ENCODE data around the gene PRKN. TPM values are rescaled to one million over a fixed set of nuclear protein-coding genes. Genes with fewer than 3 reads are reported as not detected.

The PRKN gene
- total RNA-seq: 100 to 1,000 TPM in 1 of 4 donors, 1 to 10 TPM in 3; 5.2 to 121 (median 6.9) TPM

DNA sequence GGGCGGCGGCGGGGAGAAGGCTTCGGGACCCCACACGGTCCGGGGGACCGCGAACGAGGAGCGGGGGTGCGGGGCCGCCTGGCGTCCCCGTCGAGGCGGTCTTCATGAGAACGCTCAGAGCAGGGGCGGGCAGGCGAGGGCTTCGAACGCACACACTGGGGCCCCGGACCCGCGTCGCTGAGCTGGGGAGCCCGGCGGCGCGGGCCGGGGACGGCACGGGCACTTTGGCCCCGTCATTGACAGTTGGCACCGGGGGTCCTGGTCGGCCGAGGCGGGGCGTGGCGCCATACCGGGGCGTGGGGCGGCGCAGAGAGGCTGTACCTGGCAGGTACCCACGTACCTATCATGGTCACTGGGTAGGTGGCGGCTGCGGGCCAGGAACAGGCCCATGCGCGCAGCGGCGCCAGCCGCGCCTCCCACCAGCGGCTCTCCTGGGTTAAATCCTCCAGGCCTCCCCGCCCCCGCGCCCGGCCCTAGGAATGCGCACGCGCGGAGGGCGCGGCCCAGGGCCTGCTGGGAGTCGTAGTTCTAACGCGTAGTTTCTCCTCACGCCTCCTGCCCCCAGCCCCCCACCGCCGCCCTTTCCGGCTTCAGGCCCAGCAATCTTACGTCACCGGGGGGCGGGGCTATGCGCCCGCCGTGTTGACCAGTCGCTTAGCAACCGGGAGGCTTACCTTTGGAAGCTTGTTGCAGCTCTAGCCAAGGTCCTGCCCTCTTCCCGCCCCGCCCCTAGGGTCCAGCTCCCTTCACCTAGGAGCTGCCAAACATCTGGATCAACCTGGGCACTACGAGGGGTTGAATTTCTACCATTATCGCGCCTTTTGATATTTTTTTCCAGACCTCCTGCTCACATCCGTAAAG, at the start of gene PRKN, which contains the start of gene PACRG:
Gene PRKN (minus strand): TSS at position 445 of the 861 bp plus-strand sequence.
Gene PACRG (plus strand): TSS at position 653 of the 861 bp plus-strand sequence.
- Histone ChIP-seq H3K4me1 (no peaks in the 10 kb centered on the region), H3K9me3 (no peaks in the 10 kb centered on the region), H3K36me3 (no peaks in the 10 kb centered on the region), H3K27ac (peak within 1 kb of the TSS in 2 of 3 donors; percentile 69 to 76), H3K27me3 (no peaks in the 10 kb centered on the region), H3K4me3 (replicated peaks in 1 of 3) (peak within 1 kb of the TSS; percentile 56 to 84 (median 62))
- intact Hi-C loops (cut with DNase I): no loop called here
- DNase-seq: peak; percentile 99 to 100
- 0 to 2% methylated on average over 32 of the region's 84 CpGs for WGBS, 2 donors
- TF ChIP-seq CTCF (IDR thresholded peaks at IDR 0.05): no peak
- peak in 1 of 2 donors; percentile 96 for TF ChIP-seq POLR2A (IDR thresholded peaks at IDR 0.05)

- Histone ChIP-seq H3K27ac (no peak overlapping the region), H3K4me3 (replicated peaks in 1 of 3) (no peak overlapping the region), H3K27me3 (no peaks in the 10 kb centered on the region), H3K9me3 (no peaks in the 10 kb centered on the region), H3K36me3 (no peaks in the 10 kb centered on the region), H3K4me1 (no peaks in the 10 kb centered on the region)
- intact Hi-C loops (cut with DNase I): no loop called here
- TF ChIP-seq CTCF (IDR thresholded peaks at IDR 0.05) (no peak), POLR2A (IDR thresholded peaks at IDR 0.05) (no peak)
- 73 to 75% methylated on average over 7 of the region's 7 CpGs for WGBS, 2 donors
- DNase-seq: no peak
Measured at GRCh38 chr6:162777091-162777490, 49.5 kb upstream of the PRKN start.

DNA sequence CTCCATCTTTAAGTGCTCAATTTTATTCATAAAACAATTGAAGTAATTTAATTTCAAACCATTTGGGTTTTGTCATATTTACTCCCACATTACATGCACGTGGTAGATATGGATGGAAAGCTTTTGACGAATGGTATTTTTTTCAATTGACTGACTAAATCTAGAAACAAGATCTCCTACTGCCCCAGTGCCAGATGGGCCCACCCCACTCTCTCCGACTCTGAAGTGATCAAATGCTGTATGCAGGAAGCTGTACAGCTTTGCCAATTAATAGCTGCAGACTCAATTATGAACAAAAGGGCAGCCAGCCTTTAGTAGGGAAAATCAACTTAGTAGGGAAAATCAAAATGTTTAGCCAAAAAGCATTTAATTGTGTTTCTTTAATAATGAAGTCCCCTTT, 46.4 kb upstream of the PRKN start:
- Histone ChIP-seq H3K4me3 (replicated peaks in 1 of 3) (no peak overlapping the region), H3K27me3 (no peaks in the 10 kb centered on the region), H3K9me3 (no peaks in the 10 kb centered on the region), H3K36me3 (no peaks in the 10 kb centered on the region), H3K27ac (no peak overlapping the region), H3K4me1 (no peaks in the 10 kb centered on the region)
- 85 to 89% methylated on average over 3 of the region's 3 CpGs for WGBS, 2 donors
- intact Hi-C loops (cut with DNase I): no loop called here
- DNase-seq: no peak
- no peak for TF ChIP-seq CTCF (IDR thresholded peaks at IDR 0.05)
- no peak for TF ChIP-seq POLR2A (IDR thresholded peaks at IDR 0.05)

GRCh38 chr6:162772466-162772865, 44.9 kb upstream of the PRKN start:
- H3K4me1 ChIP-seq: no peaks in the 10 kb centered on the region
- DNase-seq: no peak
- no peak overlapping the region for H3K27ac ChIP-seq
- H3K27me3 ChIP-seq: no peaks in the 10 kb centered on the region
- intact Hi-C loops (cut with DNase I): no loop called here
- H3K4me3 ChIP-seq (replicated peaks in 1 of 3): no peak overlapping the region
- no peaks in the 10 kb centered on the region for H3K9me3 ChIP-seq
- no peaks in the 10 kb centered on the region for H3K36me3 ChIP-seq
- TF ChIP-seq CTCF (IDR thresholded peaks at IDR 0.05) (no peak), POLR2A (IDR thresholded peaks at IDR 0.05) (no peak)

- Histone ChIP-seq H3K27ac (no peak overlapping the region), H3K4me1 (no peaks in the 10 kb centered on the region), H3K4me3 (replicated peaks in 1 of 3) (no peak overlapping the region), H3K36me3 (no peaks in the 10 kb centered on the region), H3K27me3 (no peaks in the 10 kb centered on the region), H3K9me3 (no peaks in the 10 kb centered on the region)
- TF ChIP-seq CTCF (IDR thresholded peaks at IDR 0.05) (no peak), POLR2A (IDR thresholded peaks at IDR 0.05) (no peak)
- intact Hi-C loops (cut with DNase I): no loop called here
- no peak for DNase-seq
- WGBS, 2 donors: 90 to 98% methylated on average over 1 of the region's 1 CpG
Measured at GRCh38 chr6:162770955-162771354, 43.4 kb upstream of the PRKN start.

Data from thyroid gland (tissue), 4 donors.